GM23338 (cell line): ENCODE results near the gene JAZF1.

Source experiments
- EZH2 ChIP-seq: fragments of 200-600 bp; sonication (generic); IDR thresholded peaks from one replicate; pipeline ENCODE4 v1.8.0; 2017; ENCODE audit warnings: antibody characterized with exemption, mild to moderate bottlenecking, low read depth; ENCODE audit not compliant: unreplicated experiment
- POLR2AphosphoS5 ChIP-seq: IDR thresholded peaks from 2 replicates; pipeline ENCODE4 v1.6.1; 2016; ENCODE audit warnings: antibody characterized with exemption, low read depth
- TF ChIP-seq, protein P1 (sequence below): IDR thresholded peaks from one replicate; pipeline ENCODE4 v1.6.1; 2018; ENCODE audit warnings: antibody characterized with exemption; ENCODE audit not compliant: unreplicated experiment
- TF ChIP-seq, protein P2 (sequence below), 2 experiments: fragments of 200-600 bp in 1 of 2; sonication (generic) in 1 of 2; conservative IDR thresholded peaks; 2 replicates each; pipeline versions ENCODE4 v1.5.1 to v1.6.1; 2016 to 2017; ENCODE audit warnings: antibody characterized with exemption in 2 of 2, low read depth in 2 of 2, mild to moderate bottlenecking in 2 of 2, moderate library complexity in 1 of 2
- TF ChIP-seq, protein P3 (sequence below): IDR thresholded peaks from 2 replicates; pipeline ENCODE4 v1.6.1; 2016; ENCODE audit warnings: antibody characterized with exemption

DNA sequence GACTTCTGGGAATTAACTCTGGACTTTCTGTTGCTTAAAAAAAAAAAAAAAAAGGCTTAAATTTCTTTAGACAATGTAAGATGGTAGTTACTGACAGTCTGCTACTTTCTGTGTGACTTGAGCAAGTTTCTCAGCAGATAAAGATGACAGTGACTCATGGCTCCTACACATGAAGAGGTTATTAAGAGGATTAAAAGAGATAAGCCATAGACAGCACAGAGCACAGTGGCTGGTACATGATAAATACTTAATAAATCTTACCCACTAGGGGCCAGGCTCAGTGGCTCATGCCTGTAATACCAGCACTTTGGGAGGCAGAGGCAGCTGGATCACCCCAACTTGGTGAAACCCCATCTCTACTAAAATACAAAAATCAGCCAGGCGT lies 174.8 kb downstream of the JAZF1 start:
- TF ChIP-seq, protein P1, sequence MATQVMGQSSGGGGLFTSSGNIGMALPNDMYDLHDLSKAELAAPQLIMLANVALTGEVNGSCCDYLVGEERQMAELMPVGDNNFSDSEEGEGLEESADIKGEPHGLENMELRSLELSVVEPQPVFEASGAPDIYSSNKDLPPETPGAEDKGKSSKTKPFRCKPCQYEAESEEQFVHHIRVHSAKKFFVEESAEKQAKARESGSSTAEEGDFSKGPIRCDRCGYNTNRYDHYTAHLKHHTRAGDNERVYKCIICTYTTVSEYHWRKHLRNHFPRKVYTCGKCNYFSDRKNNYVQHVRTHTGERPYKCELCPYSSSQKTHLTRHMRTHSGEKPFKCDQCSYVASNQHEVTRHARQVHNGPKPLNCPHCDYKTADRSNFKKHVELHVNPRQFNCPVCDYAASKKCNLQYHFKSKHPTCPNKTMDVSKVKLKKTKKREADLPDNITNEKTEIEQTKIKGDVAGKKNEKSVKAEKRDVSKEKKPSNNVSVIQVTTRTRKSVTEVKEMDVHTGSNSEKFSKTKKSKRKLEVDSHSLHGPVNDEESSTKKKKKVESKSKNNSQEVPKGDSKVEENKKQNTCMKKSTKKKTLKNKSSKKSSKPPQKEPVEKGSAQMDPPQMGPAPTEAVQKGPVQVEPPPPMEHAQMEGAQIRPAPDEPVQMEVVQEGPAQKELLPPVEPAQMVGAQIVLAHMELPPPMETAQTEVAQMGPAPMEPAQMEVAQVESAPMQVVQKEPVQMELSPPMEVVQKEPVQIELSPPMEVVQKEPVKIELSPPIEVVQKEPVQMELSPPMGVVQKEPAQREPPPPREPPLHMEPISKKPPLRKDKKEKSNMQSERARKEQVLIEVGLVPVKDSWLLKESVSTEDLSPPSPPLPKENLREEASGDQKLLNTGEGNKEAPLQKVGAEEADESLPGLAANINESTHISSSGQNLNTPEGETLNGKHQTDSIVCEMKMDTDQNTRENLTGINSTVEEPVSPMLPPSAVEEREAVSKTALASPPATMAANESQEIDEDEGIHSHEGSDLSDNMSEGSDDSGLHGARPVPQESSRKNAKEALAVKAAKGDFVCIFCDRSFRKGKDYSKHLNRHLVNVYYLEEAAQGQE: no peak
- TF ChIP-seq, protein P2, sequence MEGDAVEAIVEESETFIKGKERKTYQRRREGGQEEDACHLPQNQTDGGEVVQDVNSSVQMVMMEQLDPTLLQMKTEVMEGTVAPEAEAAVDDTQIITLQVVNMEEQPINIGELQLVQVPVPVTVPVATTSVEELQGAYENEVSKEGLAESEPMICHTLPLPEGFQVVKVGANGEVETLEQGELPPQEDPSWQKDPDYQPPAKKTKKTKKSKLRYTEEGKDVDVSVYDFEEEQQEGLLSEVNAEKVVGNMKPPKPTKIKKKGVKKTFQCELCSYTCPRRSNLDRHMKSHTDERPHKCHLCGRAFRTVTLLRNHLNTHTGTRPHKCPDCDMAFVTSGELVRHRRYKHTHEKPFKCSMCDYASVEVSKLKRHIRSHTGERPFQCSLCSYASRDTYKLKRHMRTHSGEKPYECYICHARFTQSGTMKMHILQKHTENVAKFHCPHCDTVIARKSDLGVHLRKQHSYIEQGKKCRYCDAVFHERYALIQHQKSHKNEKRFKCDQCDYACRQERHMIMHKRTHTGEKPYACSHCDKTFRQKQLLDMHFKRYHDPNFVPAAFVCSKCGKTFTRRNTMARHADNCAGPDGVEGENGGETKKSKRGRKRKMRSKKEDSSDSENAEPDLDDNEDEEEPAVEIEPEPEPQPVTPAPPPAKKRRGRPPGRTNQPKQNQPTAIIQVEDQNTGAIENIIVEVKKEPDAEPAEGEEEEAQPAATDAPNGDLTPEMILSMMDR (conservative IDR thresholded peaks at IDR 0.05; ENCODE audit: low read depth in 2 of 2): no peak
- no peak for TF ChIP-seq EZH2
- TF ChIP-seq POLR2AphosphoS5: no peak
- TF ChIP-seq, protein P3, sequence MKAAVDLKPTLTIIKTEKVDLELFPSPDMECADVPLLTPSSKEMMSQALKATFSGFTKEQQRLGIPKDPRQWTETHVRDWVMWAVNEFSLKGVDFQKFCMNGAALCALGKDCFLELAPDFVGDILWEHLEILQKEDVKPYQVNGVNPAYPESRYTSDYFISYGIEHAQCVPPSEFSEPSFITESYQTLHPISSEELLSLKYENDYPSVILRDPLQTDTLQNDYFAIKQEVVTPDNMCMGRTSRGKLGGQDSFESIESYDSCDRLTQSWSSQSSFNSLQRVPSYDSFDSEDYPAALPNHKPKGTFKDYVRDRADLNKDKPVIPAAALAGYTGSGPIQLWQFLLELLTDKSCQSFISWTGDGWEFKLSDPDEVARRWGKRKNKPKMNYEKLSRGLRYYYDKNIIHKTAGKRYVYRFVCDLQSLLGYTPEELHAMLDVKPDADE: no peak
